MG63 (cell line): Measurements from ENCODE around the gene PSMD11. TPM values are rescaled to one million over a fixed set of nuclear protein-coding genes. Genes with fewer than 3 reads are reported as not detected.
"Not testable (repeated sequence)": the region's sequence is repeated elsewhere in the genome, so short reads cannot be mapped to it uniquely, and the experiment has no call there.

Source experiments
- DNase-seq: peaks from one replicate; pipeline ENCODE4 v3.0.0-alpha.2; 2020
- H3K27me3 ChIP-seq: fragments of 250-450 bp; sonication (Bioruptor Pico); 2 replicates; pipeline ENCODE4 v1.5.1; 2020; ENCODE audit warnings: mild to moderate bottlenecking, moderate library complexity
- H3K36me3 ChIP-seq: fragments of 250-450 bp; sonication (Bioruptor Pico); 2 replicates; pipeline ENCODE4 v1.5.1; 2020; ENCODE audit warnings: mild to moderate bottlenecking, moderate library complexity
- H3K4me3 ChIP-seq: fragments of 250-450 bp; sonication (Bioruptor Pico); 2 replicates; pipeline ENCODE4 v1.5.1; 2020; ENCODE audit warnings: mild to moderate bottlenecking, moderate library complexity
- H3K9me3 ChIP-seq: fragments of 250-450 bp; sonication (Bioruptor Pico); 2 replicates; pipeline ENCODE4 v1.5.1; 2020; ENCODE audit warnings: mild to moderate bottlenecking, moderate library complexity
- total RNA-seq: library from RNA; depleted of rRNA; stranded (reverse); fragments of >200 nt; shearing (Covaris generic); gene quantifications from 2 replicates; pipeline ENCODE4 v1.2.3, GENCODE V29; 2014; ENCODE audit warnings: low replicate concordance; rRNA removed

The PSMD11 gene
- total RNA-seq, result 70.7 and 110 TPM in 2 replicates

- peak; percentile 99 for DNase-seq
- Histone ChIP-seq H3K36me3 (peaks cover 47% of the 10 kb centered on the region), H3K27me3 (peaks cover 3% of the 10 kb centered on the region; the same call in 1 of the 2 replicates), H3K4me3 (peak within 1 kb of the TSS; percentile 92), H3K9me3 (no peaks in the 10 kb centered on the region; the same call in 1 of the 2 replicates)
Measured at GRCh38 chr17:32444301-32445073, at the start of gene PSMD11. Gene PSMD11 (plus strand): TSS chr17:32444510. CDS start chr17:32444524, 14 bp downstream.

GRCh38 chr17:32396343-32396742 is 48.0 kb upstream of the PSMD11 start:
- Histone ChIP-seq H3K27me3 (no peaks in the 10 kb centered on the region), H3K4me3 (no peak overlapping the region), H3K9me3 (no peaks in the 10 kb centered on the region), H3K36me3 (peaks cover 11% of the 10 kb centered on the region)
- DNase-seq, result no peak

- H3K36me3 ChIP-seq, result peaks cover 6% of the 10 kb centered on the region; the same call in 1 of the 2 replicates
- no peaks in the 10 kb centered on the region for H3K27me3 ChIP-seq
- no peak for DNase-seq
- H3K4me3 ChIP-seq, result no peak overlapping the region
- no peaks in the 10 kb centered on the region for H3K9me3 ChIP-seq
Measured at GRCh38 chr17:32398946-32399345, 45.4 kb upstream of the PSMD11 start.

GRCh38 chr17:32410085-32410484 is 34.2 kb upstream of the PSMD11 start:
- not testable (repeated sequence) for H3K4me3 ChIP-seq, H3K9me3 ChIP-seq, DNase-seq, H3K27me3 ChIP-seq
- H3K36me3 ChIP-seq, result peaks cover 13% of the 10 kb centered on the region

- no peaks in the 10 kb centered on the region for H3K36me3 ChIP-seq
- no peak for DNase-seq
- peaks cover 5% of the 10 kb centered on the region; the same call in 1 of the 2 replicates for H3K9me3 ChIP-seq
- no peaks in the 10 kb centered on the region for H3K27me3 ChIP-seq
- no peak overlapping the region for H3K4me3 ChIP-seq
Measured at GRCh38 chr17:32426894-32427293, 17.4 kb upstream of the PSMD11 start.

- H3K4me3 ChIP-seq, result no peak overlapping the region
- H3K9me3 ChIP-seq, result peaks cover 5% of the 10 kb centered on the region; the same call in 1 of the 2 replicates
- no peaks in the 10 kb centered on the region for H3K27me3 ChIP-seq
- DNase-seq, result no peak
- no peaks in the 10 kb centered on the region for H3K36me3 ChIP-seq
Measured at GRCh38 chr17:32429598-32429997, 14.7 kb upstream of the PSMD11 start.

GRCh38 chr17:32440722-32441121 is 3.6 kb upstream of the PSMD11 start:
- peaks cover 3% of the 10 kb centered on the region; the same call in 1 of the 2 replicates for H3K27me3 ChIP-seq
- H3K36me3 ChIP-seq, result peaks cover 11% of the 10 kb centered on the region
- H3K4me3 ChIP-seq, result no peak overlapping the region
- no peaks in the 10 kb centered on the region; the same call in none of the 2 replicates for H3K9me3 ChIP-seq
- DNase-seq, result no peak

GRCh38 chr17:32441886-32442285 is 2.4 kb upstream of the PSMD11 start:
- no peaks in the 10 kb centered on the region; the same call in 1 of the 2 replicates for H3K9me3 ChIP-seq
- peaks cover 23% of the 10 kb centered on the region for H3K36me3 ChIP-seq
- H3K27me3 ChIP-seq, result peaks cover 3% of the 10 kb centered on the region; the same call in 1 of the 2 replicates
- H3K4me3 ChIP-seq, result no peak overlapping the region
- no peak for DNase-seq

GRCh38 chr17:32443827-32444300 is 446 bp upstream of the PSMD11 start:
- no peak for DNase-seq

GRCh38 chr17:32445074-32445415 is 735 bp downstream of the PSMD11 start:
- DNase-seq, result peak; percentile 71
- Histone ChIP-seq H3K36me3 (peaks cover 51% of the 10 kb centered on the region), H3K4me3 (peak overlapping the region; percentile 92), H3K9me3 (no peaks in the 10 kb centered on the region; the same call in 1 of the 2 replicates), H3K27me3 (peaks cover 3% of the 10 kb centered on the region; the same call in 1 of the 2 replicates)

More at GRCh38 chr17:32443827-32444300, 446 bp upstream of the PSMD11 start:
- no peaks in the 10 kb centered on the region; the same call in 1 of the 2 replicates for H3K9me3 ChIP-seq
- H3K27me3 ChIP-seq, result peaks cover 3% of the 10 kb centered on the region; the same call in 1 of the 2 replicates
- H3K36me3 ChIP-seq, result peaks cover 41% of the 10 kb centered on the region
- H3K4me3 ChIP-seq, result peak overlapping the region; percentile 92

- Histone ChIP-seq H3K9me3 (no peaks in the 10 kb centered on the region; the same call in 1 of the 2 replicates), H3K36me3 (peaks cover 53% of the 10 kb centered on the region), H3K4me3 (peak overlapping the region; percentile 92), H3K27me3 (peaks cover 3% of the 10 kb centered on the region; the same call in 1 of the 2 replicates)
- no peak for DNase-seq
Measured at GRCh38 chr17:32445497-32445896, 1.2 kb downstream of the PSMD11 start.

GRCh38 chr17:32445971-32446370 is 1.7 kb downstream of the PSMD11 start:
- H3K36me3 ChIP-seq, result peaks cover 58% of the 10 kb centered on the region
- H3K9me3 ChIP-seq, result no peaks in the 10 kb centered on the region; the same call in 1 of the 2 replicates
- peak overlapping the region; percentile 92 for H3K4me3 ChIP-seq
- DNase-seq, result no peak
- H3K27me3 ChIP-seq, result peaks cover 3% of the 10 kb centered on the region; the same call in 1 of the 2 replicates

GRCh38 chr17:32446949-32447348 is 2.6 kb downstream of the PSMD11 start:
- Histone ChIP-seq H3K27me3 (peaks cover 3% of the 10 kb centered on the region; the same call in 1 of the 2 replicates), H3K36me3 (peaks cover 68% of the 10 kb centered on the region), H3K4me3 (0 out of 2 replicates have a peak overlapping the region, but pooled peaks have one; percentile 1), H3K9me3 (no peaks in the 10 kb centered on the region; the same call in 1 of the 2 replicates)
- DNase-seq, result no peak

GRCh38 chr17:32449963-32450362 is 5.7 kb downstream of the PSMD11 start:
- H3K9me3 ChIP-seq, result no peaks in the 10 kb centered on the region
- DNase-seq, result no peak
- peaks cover 92% of the 10 kb centered on the region for H3K36me3 ChIP-seq
- H3K4me3 ChIP-seq, result no peak overlapping the region
- no peaks in the 10 kb centered on the region for H3K27me3 ChIP-seq

GRCh38 chr17:32450379-32450778 is 6.1 kb downstream of the PSMD11 start:
- not testable (repeated sequence) for H3K9me3 ChIP-seq, H3K4me3 ChIP-seq, H3K27me3 ChIP-seq, DNase-seq
- peaks cover 94% of the 10 kb centered on the region for H3K36me3 ChIP-seq

- no peak for DNase-seq
- Histone ChIP-seq H3K27me3 (no peaks in the 10 kb centered on the region), H3K36me3 (peaks cover 93% of the 10 kb centered on the region), H3K4me3 (no peak overlapping the region), H3K9me3 (no peaks in the 10 kb centered on the region)
Measured at GRCh38 chr17:32451879-32452278, 7.6 kb downstream of the PSMD11 start.

GRCh38 chr17:32452281-32452680 is 8.0 kb downstream of the PSMD11 start:
- H3K9me3 ChIP-seq, result no peaks in the 10 kb centered on the region
- DNase-seq, result no peak
- no peaks in the 10 kb centered on the region for H3K27me3 ChIP-seq
- H3K4me3 ChIP-seq, result no peak overlapping the region
- peaks cover 93% of the 10 kb centered on the region for H3K36me3 ChIP-seq
